ENCODE results near the gene MSH3. TPM values are rescaled to one million over a fixed set of nuclear protein-coding genes. Genes with fewer than 3 reads are reported as not detected.

Gene MSH3
- polyA plus RNA-seq, 1 donor (not counting 4 experiments of a cell fraction or from before 2014, with no cell fraction given): 11.1 TPM

- Histone ChIP-seq H4K20me1 (ENCODE audit: control insufficient read depth, extremely low read depth, insufficient read depth, low read length) (no peaks in the 10 kb centered on the region), H3K4me2 (ENCODE audit: control insufficient read depth, extremely low read depth, insufficient read depth, low read depth, low read length) (no peak overlapping the region), H3K9me1 (ENCODE audit: control insufficient read depth, extremely low read depth, insufficient read depth, low read length) (no peaks in the 10 kb centered on the region), H3K27me3 (ENCODE audit: control insufficient read depth, extremely low read depth, insufficient read depth, low read length) (no peaks in the 10 kb centered on the region), H3K4me3 (ENCODE audit: control insufficient read depth in 2 of 3, extremely low read depth in 1 of 3, insufficient read depth in 2 of 3, low read depth in 1 of 3, low read length in 3 of 3) (no peak overlapping the region), H3K27ac (ENCODE audit: control insufficient read depth, insufficient read depth, low read length) (no peak overlapping the region), H3K9ac (ENCODE audit: control insufficient read depth, extremely low read depth, insufficient read depth, low read length) (no peak overlapping the region), H2AFZ (ENCODE audit: control insufficient read depth, low read length) (no peak overlapping the region), H3K79me2 (ENCODE audit: control insufficient read depth, insufficient read depth, low read length) (no peaks in the 10 kb centered on the region), H3K4me1 (ENCODE audit: control insufficient read depth, extremely low read depth, insufficient read depth, low read length) (no peaks in the 10 kb centered on the region), H3K9me3 (ENCODE audit: control insufficient read depth, low read depth, low read length) (no peaks in the 10 kb centered on the region), H3K36me3 (ENCODE audit: control insufficient read depth in 2 of 2, extremely low read depth in 1 of 2, insufficient read depth in 2 of 2, low read length in 2 of 2) (no peaks in the 10 kb centered on the region)
- dilution Hi-C loops (cut with MboI; ENCODE audit: extremely low pct_ligation_motif_present, low sequenced_read_pairs): no loop called here
- TF ChIP-seq EZH2 (IDR thresholded peaks at IDR 0.05; ENCODE audit: low read length) (no peak), CTCF (optimal IDR thresholded peaks at IDR 0.05 in 1 of 3, IDR thresholded peaks at IDR 0.05 in 1 of 3, conservative IDR thresholded peaks at IDR 0.05 in 1 of 3; ENCODE audit: extremely low read depth in 1 of 3, insufficient read depth in 2 of 3, low read length in 3 of 3) (no peak)
- DNase-seq (ENCODE audit: low read depth, low spot score) (no peak), FAIRE-seq (no peak)
These were observed 109.6 kb downstream of the MSH3 start for GRCh38 chr5:80763873-80764647.

GRCh38 chr5:80764786-80765185 is 110.3 kb downstream of the MSH3 start:
- H3K9ac ChIP-seq (ENCODE audit: control insufficient read depth, extremely low read depth, insufficient read depth, low read length): no peak overlapping the region
- H3K27me3 ChIP-seq (ENCODE audit: control insufficient read depth, extremely low read depth, insufficient read depth, low read length): no peaks in the 10 kb centered on the region
- H4K20me1 ChIP-seq (ENCODE audit: control insufficient read depth, extremely low read depth, insufficient read depth, low read length): no peaks in the 10 kb centered on the region
- dilution Hi-C loops (cut with MboI; ENCODE audit: extremely low pct_ligation_motif_present, low sequenced_read_pairs): no loop called here
- no peak overlapping the region for H2AFZ ChIP-seq (ENCODE audit: control insufficient read depth, low read length)
- no peaks in the 10 kb centered on the region for H3K9me3 ChIP-seq (ENCODE audit: control insufficient read depth, low read depth, low read length)
- H3K4me1 ChIP-seq (ENCODE audit: control insufficient read depth, extremely low read depth, insufficient read depth, low read length): no peaks in the 10 kb centered on the region
- no peak overlapping the region for H3K27ac ChIP-seq (ENCODE audit: control insufficient read depth, insufficient read depth, low read length)
- no peaks in the 10 kb centered on the region for H3K36me3 ChIP-seq (ENCODE audit: control insufficient read depth in 2 of 2, extremely low read depth in 1 of 2, insufficient read depth in 2 of 2, low read length in 2 of 2)
- no peaks in the 10 kb centered on the region for H3K79me2 ChIP-seq (ENCODE audit: control insufficient read depth, insufficient read depth, low read length)
- no peak overlapping the region for H3K4me3 ChIP-seq (ENCODE audit: control insufficient read depth in 2 of 3, extremely low read depth in 1 of 3, insufficient read depth in 2 of 3, low read depth in 1 of 3, low read length in 3 of 3)
- FAIRE-seq (no peak), DNase-seq (ENCODE audit: low read depth, low spot score) (no peak)
- no peak overlapping the region for H3K4me2 ChIP-seq (ENCODE audit: control insufficient read depth, extremely low read depth, insufficient read depth, low read depth, low read length)
- no peaks in the 10 kb centered on the region for H3K9me1 ChIP-seq (ENCODE audit: control insufficient read depth, extremely low read depth, insufficient read depth, low read length)
- no peak for TF ChIP-seq EZH2 (IDR thresholded peaks at IDR 0.05; ENCODE audit: low read length)

Measured in keratinocyte (primary cell).